GM06990 (cell line): ENCODE results near the gene DRAXIN.

Experiments used
- DNase-seq: peaks from one replicate; pipeline ENCODE4 v3.0.0-alpha.2; 2011; ENCODE audit not compliant: insufficient read length; ENCODE audit errors: extremely low read depth
- H3K27me3 ChIP-seq: replicated peaks from 2 replicates; pipeline ENCODE4 v1.6.0; 2011; ENCODE audit warnings: low read length; ENCODE audit not compliant: control insufficient read depth, insufficient read depth
- H3K36me3 ChIP-seq: 2 replicates; pipeline ENCODE4 v1.5.1; 2011; ENCODE audit warnings: low read length; ENCODE audit not compliant: control insufficient read depth, insufficient read depth
- H3K4me3 ChIP-seq: replicated peaks from 2 replicates; pipeline ENCODE4 v1.5.1; 2011; ENCODE audit warnings: low read depth, mild to moderate bottlenecking, control low read depth, low read length
- CTCF ChIP-seq: IDR thresholded peaks from 2 replicates; pipeline ENCODE4 v1.5.1; 2011; ENCODE audit warnings: low read length, control low read depth, mild to moderate bottlenecking, inconsistent platforms; ENCODE audit not compliant: insufficient read depth, poor library complexity, severe bottlenecking

DRAXIN gene

GRCh38 chr1:11649237-11649623, 42.3 kb upstream of the DRAXIN start:
- H3K4me3 ChIP-seq = no peak overlapping the region
- DNase-seq = no peak
- no peaks in the 10 kb centered on the region for H3K36me3 ChIP-seq
- TF ChIP-seq CTCF = no peak
- H3K27me3 ChIP-seq = no peaks in the 10 kb centered on the region; the same call in 1 of the 2 replicates

GRCh38 chr1:11649624-11650330, 41.7 kb upstream of the DRAXIN start:
- no peaks in the 10 kb centered on the region; the same call in 1 of the 2 replicates for H3K27me3 ChIP-seq
- peak overlapping the region; percentile 33; the same call in 1 of the 2 replicates for H3K4me3 ChIP-seq
- H3K36me3 ChIP-seq = no peaks in the 10 kb centered on the region
- TF ChIP-seq CTCF = no peak
- no peak for DNase-seq

GRCh38 chr1:11650331-11650991, 41.0 kb upstream of the DRAXIN start:
- DNase-seq = peak; percentile 78
- H3K27me3 ChIP-seq = no peaks in the 10 kb centered on the region; the same call in 1 of the 2 replicates

GRCh38 chr1:11651017-11651416, 40.5 kb upstream of the DRAXIN start:
- TF ChIP-seq CTCF = no peak
- Histone ChIP-seq H3K36me3 (no peaks in the 10 kb centered on the region), H3K27me3 (no peaks in the 10 kb centered on the region; the same call in 1 of the 2 replicates), H3K4me3 (no peak overlapping the region)
- no peak for DNase-seq

More at GRCh38 chr1:11650331-11650991, 41.0 kb upstream of the DRAXIN start:
- peak; percentile 70 for TF ChIP-seq CTCF
- Histone ChIP-seq H3K4me3 (peak overlapping the region; percentile 33; the same call in 1 of the 2 replicates), H3K36me3 (no peaks in the 10 kb centered on the region)

GRCh38 chr1:11652203-11652780, 39.2 kb upstream of the DRAXIN start:
- DNase-seq = no peak
- no peak for TF ChIP-seq CTCF
- Histone ChIP-seq H3K27me3 (no peaks in the 10 kb centered on the region; the same call in 1 of the 2 replicates), H3K36me3 (no peaks in the 10 kb centered on the region; the same call in 1 of the 2 replicates), H3K4me3 (no peak overlapping the region)
